Measurements from ENCODE around the gene ARID2.

GRCh38 chr12:45944771-45945170 lies 215.3 kb downstream of the ARID2 start:
- TF ChIP-seq NR3C1 (CRISPR knock-in tag; IDR thresholded peaks at IDR 0.05) (no peak), RAD21 (CRISPR knock-in tag; IDR thresholded peaks at IDR 0.05) (no peak), XBP1 (CRISPR knock-in tag; IDR thresholded peaks at IDR 0.05) (no peak), HOMEZ (CRISPR knock-in tag; IDR thresholded peaks at IDR 0.05; ENCODE audit: low read depth) (no peak), ZNF234 (CRISPR knock-in tag; conservative IDR thresholded peaks at IDR 0.05) (no peak)

Measured in HepG2 (cell line).